GM21723 (cell line): ENCODE results near the gene CALML6.
"Not testable (repeated sequence)": the region's sequence is repeated elsewhere in the genome, so short reads cannot be mapped to it uniquely, and the experiment has no call there.

Source experiments
- ATAC-seq: cut with Tn5 transposase; IDR thresholded peaks from one replicate; pipeline ENCODE4 v1.9.1; 2021; ENCODE audit warnings: mild to moderate bottlenecking, moderate library complexity; ENCODE audit not compliant: unreplicated experiment

The CALML6 gene

GRCh38 chr1:1914971-1915692 is at the start of gene CALML6:
CALML6 (plus strand) TSS chr1:1915260; CDS start chr1:1915281, 21 bp downstream.
- no peak for ATAC-seq

GRCh38 chr1:1867164-1867563 is 47.9 kb upstream of the CALML6 start:
- no peak for ATAC-seq

GRCh38 chr1:1869469-1869868 is 45.6 kb upstream of the CALML6 start:
- no peak for ATAC-seq

GRCh38 chr1:1872329-1872994 is 42.6 kb upstream of the CALML6 start:
- ATAC-seq = no peak

- no peak for ATAC-seq
Observed at GRCh38 chr1:1873186-1873585, 41.9 kb upstream of the CALML6 start.

DNA sequence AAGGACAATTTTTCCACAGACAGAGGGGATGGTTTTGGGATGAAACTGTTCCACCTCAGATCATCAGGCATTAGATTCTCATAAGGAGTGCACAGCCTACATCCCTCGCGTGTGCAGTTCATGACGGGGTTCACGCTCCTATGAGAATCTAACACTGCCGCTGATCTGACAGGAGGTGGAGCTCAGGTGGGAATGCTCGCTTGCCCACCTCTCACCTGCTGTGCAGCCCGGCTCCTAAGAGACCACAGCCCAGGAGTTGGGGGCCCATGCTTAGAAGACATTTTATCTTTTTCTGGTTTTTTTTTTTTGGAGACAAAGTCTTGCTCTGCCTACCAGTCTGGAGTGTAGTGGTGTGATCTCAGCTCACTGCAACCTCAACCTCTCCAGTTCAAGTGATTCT is 40.2 kb upstream of the CALML6 start:
- ATAC-seq = no peak

GRCh38 chr1:1875932-1876331 is 39.1 kb upstream of the CALML6 start:
- ATAC-seq = no peak

- no peak for ATAC-seq
Observed at GRCh38 chr1:1876335-1876930, 38.6 kb upstream of the CALML6 start.

DNA sequence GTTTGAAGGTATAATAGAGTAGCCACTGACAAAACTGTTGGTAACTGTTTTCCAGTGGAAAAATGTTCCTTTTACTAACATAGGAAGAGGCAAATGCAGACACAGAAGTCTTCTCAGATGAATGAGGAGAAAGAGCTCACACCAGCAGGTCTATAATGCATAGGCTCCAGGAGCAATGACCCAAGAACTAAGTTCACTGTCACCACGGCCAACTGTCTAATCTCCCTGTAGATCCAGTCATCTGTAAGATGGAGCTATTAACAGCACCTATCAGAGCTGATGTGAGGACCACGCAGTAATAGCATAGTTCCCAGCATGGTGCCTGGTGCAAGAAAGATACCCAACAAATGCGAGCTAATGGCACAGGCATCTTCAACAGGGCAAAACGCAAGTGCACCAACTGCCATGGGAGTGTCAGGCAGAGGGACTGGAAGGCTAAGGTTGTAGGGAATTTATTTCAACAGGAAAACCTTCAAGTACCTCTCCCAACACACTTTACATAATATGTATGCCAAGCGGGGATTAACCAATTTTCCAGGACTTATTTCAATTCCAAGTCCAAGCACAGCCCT is 37.1 kb upstream of the CALML6 start:
- ATAC-seq = no peak

DNA sequence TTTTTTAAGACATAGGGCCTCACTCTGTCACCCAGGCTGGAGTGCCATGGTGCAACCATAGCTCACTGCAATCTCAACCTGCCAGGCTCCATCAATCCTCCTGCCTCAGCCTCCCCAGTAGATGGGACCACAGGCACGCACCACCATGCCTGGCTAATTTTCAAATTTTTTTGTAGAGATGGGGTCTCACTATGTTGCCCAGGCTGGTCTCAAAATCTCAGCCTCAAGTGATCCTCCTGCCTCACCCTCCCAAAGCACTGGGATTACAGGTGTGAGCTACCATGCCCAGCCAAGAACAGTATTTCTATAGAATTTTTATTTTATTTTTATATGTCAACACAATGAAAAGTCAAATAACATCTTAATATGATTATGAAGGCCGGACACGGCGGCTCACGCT is 35.1 kb upstream of the CALML6 start:
- no peak for ATAC-seq

- no peak for ATAC-seq
Observed at GRCh38 chr1:1880617-1881312, 34.3 kb upstream of the CALML6 start.

- no peak for ATAC-seq
Observed at GRCh38 chr1:1881727-1882126, 33.3 kb upstream of the CALML6 start.

- no peak for ATAC-seq
Observed at GRCh38 chr1:1883092-1883873, 31.8 kb upstream of the CALML6 start.

- not testable (repeated sequence) for ATAC-seq
Observed at GRCh38 chr1:1883890-1884289, 31.2 kb upstream of the CALML6 start.

GRCh38 chr1:1889090-1889750 is 25.8 kb upstream of the CALML6 start:
- no peak for ATAC-seq

DNA sequence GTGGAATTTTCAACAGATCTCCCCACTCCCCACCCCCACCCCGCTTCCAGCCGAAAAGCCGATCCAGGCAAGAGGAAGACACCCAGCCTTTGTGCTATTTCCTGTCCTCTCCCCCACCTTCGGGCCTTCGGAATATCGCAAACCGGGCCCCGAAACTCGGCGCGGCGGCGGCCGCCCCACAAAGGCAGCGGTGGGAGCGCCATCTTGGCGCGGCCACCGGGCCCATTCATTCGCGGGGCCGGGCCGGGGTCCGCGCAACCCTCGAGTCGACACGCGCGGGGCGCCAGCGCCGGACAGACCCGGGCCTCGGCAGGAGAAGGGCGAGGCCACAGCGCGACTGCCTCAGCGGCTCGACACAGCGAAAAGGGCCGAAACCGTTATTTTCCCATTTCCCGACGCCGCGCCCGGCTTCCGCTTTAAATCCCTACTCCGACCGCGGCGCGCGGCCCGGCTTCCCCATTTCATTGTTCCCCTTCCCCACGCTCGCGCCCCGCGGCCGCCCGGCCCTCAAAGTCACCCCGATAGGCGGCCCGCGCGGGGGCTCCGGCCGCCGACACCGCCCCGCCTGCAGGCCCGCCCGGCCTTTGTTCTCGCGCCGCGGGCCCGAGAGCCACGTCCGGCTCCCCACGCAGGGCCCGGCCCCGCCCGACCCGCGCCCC is 25.1 kb upstream of the CALML6 start:
- ATAC-seq = peak; percentile 23

GRCh38 chr1:1890506-1891348 is 24.3 kb upstream of the CALML6 start, which contains the start of gene GNB1:
GNB1 (minus strand) TSS chr1:1891087; CDS start chr1:1825453, 65,634 bp downstream.
- peak; percentile 53 for ATAC-seq

DNA sequence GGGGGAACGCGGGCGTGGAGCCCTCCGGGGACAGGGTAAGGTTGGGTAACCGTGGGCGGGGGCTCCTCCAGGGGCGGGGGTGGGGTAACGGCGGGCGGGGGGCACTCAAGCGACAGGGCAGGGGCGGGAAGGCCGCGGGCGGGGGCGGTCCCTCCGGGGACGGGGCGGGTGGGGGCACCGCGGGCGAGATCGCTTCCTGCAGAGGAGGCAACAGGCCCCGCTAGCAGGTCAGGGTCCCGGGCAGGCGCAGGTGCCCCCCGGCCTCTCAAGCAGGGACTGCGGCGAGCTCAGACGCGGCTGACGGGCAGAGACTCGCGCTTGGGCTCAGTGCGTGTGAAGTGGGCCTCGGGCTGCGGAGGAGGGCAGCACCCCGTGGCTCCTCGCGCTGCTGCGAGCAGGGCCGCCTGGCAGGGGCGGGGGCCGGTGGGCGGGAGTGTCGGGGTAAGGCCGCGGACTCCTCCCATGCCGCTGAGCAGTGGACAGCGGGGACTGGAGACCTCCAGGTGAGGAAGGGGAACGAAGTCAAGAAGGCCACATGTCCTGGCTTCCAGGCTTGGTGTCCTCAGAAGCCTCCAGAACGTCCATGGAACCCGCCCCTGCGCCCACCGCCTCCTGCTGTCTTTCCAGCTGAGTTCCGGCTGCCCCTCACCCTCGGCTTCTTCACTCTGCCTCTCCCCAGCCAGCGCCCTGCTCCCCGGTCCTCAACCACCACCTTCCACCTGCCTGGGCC is 23.5 kb upstream of the CALML6 start:
- ATAC-seq = peak; percentile 42
